SU-DHL-6 (cell line): ENCODE results near the gene KIF4A.

Experiments used
- H2AFZ ChIP-seq: fragments of 200-600 bp; sonication (generic); 2 replicates; pipeline ENCODE4 v1.6.1; 2014; ENCODE audit warnings: low read depth, mild to moderate bottlenecking, moderate library complexity, mixed read lengths, antibody characterized with exemption, low read length; ENCODE audit not compliant: severe bottlenecking
- H3F3A ChIP-seq: fragments of 200-600 bp; shearing (Covaris generic); 2 replicates; pipeline ENCODE4 v1.6.0; 2016; ENCODE audit warnings: antibody characterized with exemption, mild to moderate bottlenecking; ENCODE audit not compliant: insufficient read depth
- H3K27ac ChIP-seq: fragments of 200-600 bp; sonication (generic); 2 replicates; pipeline ENCODE4 v1.5.1; 2016; ENCODE audit warnings: low read depth, mild to moderate bottlenecking, low read length, moderate library complexity, mixed read lengths
- H3K27me3 ChIP-seq: fragments of 200-600 bp; sonication (generic), shearing (Covaris generic); 2 replicates; pipeline ENCODE4 v1.6.0; 2014; ENCODE audit warnings: mild to moderate bottlenecking, low read length
- H3K36me3 ChIP-seq: fragments of 200-600 bp; sonication (generic); 2 replicates; pipeline ENCODE4 v1.6.1; 2014; ENCODE audit warnings: mild to moderate bottlenecking, low read length, mixed read lengths
- H3K4me2 ChIP-seq: fragments of 300-600, 200-600 bp; shearing (Covaris generic), sonication (generic); 2 replicates; pipeline ENCODE4 v1.6.0; 2014; ENCODE audit warnings: low read length, low read depth, mild to moderate bottlenecking; ENCODE audit not compliant: poor library complexity, severe bottlenecking
- H3K4me3 ChIP-seq: fragments of 200-600 bp; sonication (generic); 2 replicates; pipeline ENCODE4 v1.5.1; 2014; ENCODE audit warnings: antibody characterized with exemption, low read length, mild to moderate bottlenecking, mixed read lengths; ENCODE audit not compliant: insufficient read depth, poor library complexity, severe bottlenecking
- H3K79me2 ChIP-seq: fragments of 200-600 bp; sonication (generic); 2 replicates; pipeline ENCODE4 v1.6.1; 2014; ENCODE audit warnings: mild to moderate bottlenecking, low read length, moderate library complexity; ENCODE audit not compliant: insufficient read depth
- H3K9ac ChIP-seq: fragments of 200-600 bp; sonication (generic); 2 replicates; pipeline ENCODE4 v1.7.0; 2014; ENCODE audit warnings: mild to moderate bottlenecking, low read length
- H3K9me2 ChIP-seq: fragments of 200-600 bp; sonication (generic); replicated peaks from 2 replicates; pipeline ENCODE4 v1.6.1; 2014; ENCODE audit warnings: low read length; ENCODE audit not compliant: insufficient read depth
- H3K9me3 ChIP-seq: fragments of 200-600 bp; sonication (generic); 2 replicates; pipeline ENCODE4 v1.6.1; 2014; ENCODE audit warnings: low read length, mixed read lengths; ENCODE audit not compliant: insufficient read depth
- H4K20me1 ChIP-seq: fragments of 200-600 bp; sonication (generic); 2 replicates; pipeline ENCODE4 v1.6.1; 2014; ENCODE audit warnings: low read depth, mild to moderate bottlenecking, antibody characterized with exemption, low read length, moderate library complexity, mixed read lengths
- EZH2phosphoT487 ChIP-seq: fragments of 200-600 bp; sonication (generic), shearing (Covaris generic); conservative IDR thresholded peaks from 2 replicates; pipeline ENCODE4 v1.6.1; 2018; ENCODE audit warnings: mild to moderate bottlenecking, antibody characterized with exemption, low read length, moderate library complexity, mixed read lengths
- TF ChIP-seq, protein P1 (sequence below): fragments of 200-600 bp; sonication (generic); IDR thresholded peaks from one replicate; pipeline ENCODE4 v1.5.1; 2017; ENCODE audit warnings: antibody characterized with exemption, mild to moderate bottlenecking, low read length, moderate library complexity; ENCODE audit not compliant: insufficient read depth, poor library complexity, severe bottlenecking

Gene KIF4A

DNA sequence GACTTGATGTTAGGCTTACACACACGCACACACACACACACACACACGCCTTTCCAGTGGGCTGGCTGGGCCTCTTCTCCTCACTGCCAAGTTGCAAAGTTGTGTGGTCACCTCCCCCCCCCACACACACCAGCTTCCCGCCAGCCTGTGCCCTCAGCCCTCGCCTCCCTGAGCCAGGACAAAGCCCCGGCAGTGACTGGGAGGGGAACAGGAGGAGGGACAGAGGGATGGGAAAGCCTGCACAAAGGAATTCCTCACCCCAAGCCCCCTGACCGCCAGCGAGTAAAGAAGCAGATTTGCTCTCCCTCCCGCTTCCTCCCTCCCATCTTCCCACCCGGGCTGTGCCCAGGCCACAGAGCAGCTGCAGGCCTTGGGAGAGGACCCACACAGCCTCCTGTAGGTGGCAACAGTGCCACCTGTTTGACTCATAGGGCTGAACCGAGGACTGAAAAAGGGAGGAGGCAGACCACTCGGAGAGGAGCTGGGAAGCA, 133.0 kb downstream of the KIF4A start, which contains the start of gene GDPD2:
GDPD2 (plus strand) TSS at position 464 of the 491 bp plus-strand sequence. CDS start 1,671 bp downstream, outside the sequence.
- no peak for TF ChIP-seq EZH2phosphoT487
- TF ChIP-seq, protein P1, sequence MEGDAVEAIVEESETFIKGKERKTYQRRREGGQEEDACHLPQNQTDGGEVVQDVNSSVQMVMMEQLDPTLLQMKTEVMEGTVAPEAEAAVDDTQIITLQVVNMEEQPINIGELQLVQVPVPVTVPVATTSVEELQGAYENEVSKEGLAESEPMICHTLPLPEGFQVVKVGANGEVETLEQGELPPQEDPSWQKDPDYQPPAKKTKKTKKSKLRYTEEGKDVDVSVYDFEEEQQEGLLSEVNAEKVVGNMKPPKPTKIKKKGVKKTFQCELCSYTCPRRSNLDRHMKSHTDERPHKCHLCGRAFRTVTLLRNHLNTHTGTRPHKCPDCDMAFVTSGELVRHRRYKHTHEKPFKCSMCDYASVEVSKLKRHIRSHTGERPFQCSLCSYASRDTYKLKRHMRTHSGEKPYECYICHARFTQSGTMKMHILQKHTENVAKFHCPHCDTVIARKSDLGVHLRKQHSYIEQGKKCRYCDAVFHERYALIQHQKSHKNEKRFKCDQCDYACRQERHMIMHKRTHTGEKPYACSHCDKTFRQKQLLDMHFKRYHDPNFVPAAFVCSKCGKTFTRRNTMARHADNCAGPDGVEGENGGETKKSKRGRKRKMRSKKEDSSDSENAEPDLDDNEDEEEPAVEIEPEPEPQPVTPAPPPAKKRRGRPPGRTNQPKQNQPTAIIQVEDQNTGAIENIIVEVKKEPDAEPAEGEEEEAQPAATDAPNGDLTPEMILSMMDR, result no peak
- H3K9me3 ChIP-seq, result no peaks in the 10 kb centered on the region
- H3K4me2 ChIP-seq, result no peak within 1 kb of the TSS
- H3K9ac ChIP-seq, result no peak within 1 kb of the TSS
- no peaks in the 10 kb centered on the region for H3K9me2 ChIP-seq
- H3K27me3 ChIP-seq, result no peaks in the 10 kb centered on the region
- H4K20me1 ChIP-seq, result no peaks in the 10 kb centered on the region
- no peaks in the 10 kb centered on the region for H3K79me2 ChIP-seq
- no peak within 1 kb of the TSS for H3K27ac ChIP-seq
- no peak within 1 kb of the TSS for H3K4me3 ChIP-seq
- H2AFZ ChIP-seq, result no peak within 1 kb of the TSS
- no peaks in the 10 kb centered on the region for H3K36me3 ChIP-seq
- H3F3A ChIP-seq, result no peaks in the 10 kb centered on the region

DNA sequence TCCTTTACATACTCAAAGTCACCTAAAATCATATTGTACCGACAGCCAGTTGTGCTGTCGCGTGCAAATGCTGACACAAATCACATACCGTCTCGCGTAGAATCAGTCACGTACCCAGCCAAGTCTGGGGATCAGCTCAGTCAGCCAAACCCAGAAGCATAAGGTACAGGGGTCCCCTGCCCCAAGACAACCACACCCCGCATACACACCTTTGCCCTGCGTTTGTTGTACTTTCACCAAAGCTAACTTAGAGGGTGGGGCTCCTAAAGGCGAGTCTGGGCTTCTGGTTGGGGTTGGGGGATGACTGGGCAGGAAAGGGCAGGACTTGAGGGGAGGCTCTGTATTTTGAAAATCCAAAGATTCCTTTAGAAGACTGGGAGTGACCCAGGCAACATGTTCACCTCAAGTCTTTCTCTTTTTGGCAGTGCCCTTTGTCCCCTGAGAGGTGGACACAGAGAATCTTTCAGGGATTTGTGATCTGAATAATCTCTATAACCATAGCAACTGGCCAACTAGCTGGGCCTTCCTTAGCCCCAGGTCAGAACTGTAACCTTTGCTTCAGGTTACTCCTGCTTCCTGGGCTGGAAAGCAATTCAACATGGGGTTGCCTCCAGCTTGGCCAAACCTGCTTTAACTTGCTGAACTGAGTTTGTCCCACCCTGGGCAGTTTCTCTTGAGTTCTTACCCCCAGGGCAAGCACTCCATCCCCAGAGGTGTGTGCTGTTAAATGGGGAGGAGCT, 134.2 kb downstream of the KIF4A start:
- H3K36me3 ChIP-seq, result no peaks in the 10 kb centered on the region

DNA sequence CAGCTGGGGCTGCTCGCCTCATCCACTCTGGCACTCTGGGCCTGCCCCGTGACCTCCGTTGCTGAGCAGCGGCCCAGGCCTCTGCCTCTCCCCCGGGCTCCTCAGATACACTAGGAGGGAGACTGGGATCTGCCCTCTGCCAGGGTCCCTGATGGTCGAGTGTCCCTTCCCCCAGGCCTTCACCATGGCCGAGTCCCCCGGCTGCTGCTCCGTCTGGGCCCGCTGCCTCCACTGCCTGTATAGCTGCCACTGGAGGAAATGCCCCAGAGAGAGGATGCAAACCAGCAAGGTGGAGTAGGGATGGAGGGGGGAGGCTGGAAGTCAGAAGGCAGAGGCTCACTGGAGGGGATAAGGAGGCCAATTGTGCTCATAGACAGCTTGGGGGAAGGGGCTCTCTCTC, 134.9 kb downstream of the KIF4A start:
- Histone ChIP-seq H3K9me2 (no peaks in the 10 kb centered on the region), H3K4me2 (no peak overlapping the region), H3K36me3 (no peaks in the 10 kb centered on the region), H3F3A (no peaks in the 10 kb centered on the region), H3K9me3 (no peaks in the 10 kb centered on the region), H3K9ac (no peak overlapping the region), H4K20me1 (no peaks in the 10 kb centered on the region), H3K27ac (no peak overlapping the region), H3K4me3 (no peak overlapping the region), H3K79me2 (no peaks in the 10 kb centered on the region), H2AFZ (no peak overlapping the region), H3K27me3 (no peaks in the 10 kb centered on the region)
- TF ChIP-seq, protein P1, result no peak
- TF ChIP-seq EZH2phosphoT487, result no peak

More for the DNA sequence above, 134.2 kb downstream of the KIF4A start:
- no peak for TF ChIP-seq EZH2phosphoT487
- H3F3A ChIP-seq, result no peaks in the 10 kb centered on the region
- H3K27ac ChIP-seq, result no peak overlapping the region
- no peaks in the 10 kb centered on the region for H3K79me2 ChIP-seq
- H3K9me3 ChIP-seq, result no peaks in the 10 kb centered on the region
- no peak overlapping the region for H3K4me3 ChIP-seq
- no peaks in the 10 kb centered on the region for H3K9me2 ChIP-seq
- no peaks in the 10 kb centered on the region for H4K20me1 ChIP-seq
- no peaks in the 10 kb centered on the region for H3K27me3 ChIP-seq
- H3K4me2 ChIP-seq, result no peak overlapping the region
- no peak overlapping the region for H2AFZ ChIP-seq
- no peak overlapping the region for H3K9ac ChIP-seq
